ENCODE results near the gene CAPN1. TPM values are rescaled to one million over a fixed set of nuclear protein-coding genes. Genes with fewer than 3 reads are reported as not detected.

The CAPN1 gene
- total and polyA plus RNA-seq, 9 of the 15 experiments (the other 6 are each of a cell fraction or from before 2014, with no cell fraction given), result 3.5 to 199 (median 61.6) TPM

DNA sequence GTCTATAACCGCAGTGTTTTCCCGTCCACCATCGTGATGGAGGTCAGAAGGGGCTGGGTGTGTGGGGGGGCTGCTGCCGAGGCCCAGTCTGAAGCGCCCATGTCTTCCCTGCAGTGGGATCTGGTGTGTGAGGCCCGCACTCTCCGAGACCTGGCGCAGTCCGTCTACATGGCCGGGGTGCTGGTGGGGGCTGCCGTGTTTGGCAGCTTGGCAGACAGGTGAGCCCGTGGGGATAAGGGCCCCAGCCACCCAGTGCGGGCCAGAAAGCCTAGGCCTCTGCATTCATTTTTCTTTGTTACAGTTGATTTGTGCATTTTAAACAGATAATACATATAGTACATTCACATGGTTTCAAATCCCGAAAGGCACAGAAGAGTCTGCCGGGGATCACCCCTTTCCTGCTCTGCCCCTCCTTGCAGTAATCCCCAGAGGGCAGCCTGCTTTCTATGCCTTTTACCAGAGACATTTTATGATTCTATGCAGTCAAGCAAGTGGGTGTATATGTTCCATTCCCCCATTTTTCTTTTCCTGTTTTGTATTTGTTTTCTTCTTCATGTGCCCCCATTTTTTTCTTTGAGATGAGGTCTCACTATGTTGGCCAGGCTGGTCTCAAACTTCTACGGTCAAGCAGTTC lies 32.6 kb downstream of the CAPN1 start:
- no peak overlapping the region for H2AFZ ChIP-seq (ENCODE audit: low read depth, low read length)
- TF ChIP-seq ZNF75A (CRISPR knock-in tag; IDR thresholded peaks at IDR 0.05) (no peak), SIX5 (IDR thresholded peaks at IDR 0.05; ENCODE audit: borderline replicate concordance in 1 of 2, insufficient read depth in 1 of 2, low read depth in 1 of 2, low read length in 2 of 2) (no peak), POLR2G (IDR thresholded peaks at IDR 0.05; ENCODE audit: low read depth, low read length) (peak; percentile 73; the same call in 1 of the 2 replicates)
- TF ChIP-seq, protein P1, sequence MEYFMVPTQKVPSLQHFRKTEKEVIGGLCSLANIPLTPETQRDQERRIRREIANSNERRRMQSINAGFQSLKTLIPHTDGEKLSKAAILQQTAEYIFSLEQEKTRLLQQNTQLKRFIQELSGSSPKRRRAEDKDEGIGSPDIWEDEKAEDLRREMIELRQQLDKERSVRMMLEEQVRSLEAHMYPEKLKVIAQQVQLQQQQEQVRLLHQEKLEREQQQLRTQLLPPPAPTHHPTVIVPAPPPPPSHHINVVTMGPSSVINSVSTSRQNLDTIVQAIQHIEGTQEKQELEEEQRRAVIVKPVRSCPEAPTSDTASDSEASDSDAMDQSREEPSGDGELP (CRISPR knock-in tag; IDR thresholded peaks at IDR 0.05; ENCODE audit: borderline replicate concordance), result 0 out of 2 replicates have a peak, but pooled peaks have one; percentile 6
- H3K4me3 ChIP-seq, result no peak overlapping the region
- peaks cover 14 to 59% of the 10 kb centered on the region in 2 experiments for H3K4me1 ChIP-seq (replicated peaks in 1 of 2; ENCODE audit: control insufficient read depth in 2 of 2, insufficient read depth in 2 of 2, low read length in 2 of 2)
- peak; percentile 56 for FAIRE-seq
- no peaks in the 10 kb centered on the region for H3K27me3 ChIP-seq (ENCODE audit: control insufficient read depth in 2 of 2, insufficient read depth in 2 of 2, low read length in 2 of 2)
- no peak overlapping the region for H3K4me2 ChIP-seq (ENCODE audit: insufficient read depth, low read length)
- CTCF ChIA-PET (ENCODE audit: low intra/inter-chr PET ratio), result no interaction called here
- peak overlapping the region in 1 of 2 experiments; percentile 59; a peak in 2 of 4 replicates for H3K9ac ChIP-seq (ENCODE audit: insufficient read depth in 1 of 2, low read depth in 2 of 2, low read length in 2 of 2)
- no peaks in the 10 kb centered on the region for H4K20me1 ChIP-seq (replicated peaks; ENCODE audit: control insufficient read depth, insufficient read depth, low read length)
- H3K36me3 ChIP-seq (ENCODE audit: control insufficient read depth, insufficient read depth, low read length), result peaks cover 27% of the 10 kb centered on the region; the same call in 1 of the 3 replicates
- intact Hi-C loops (cut with micrococcal nuclease) (no loop called here), in situ Hi-C loops (cut with MboI) (no loop called here)
- no peak for ATAC-seq
- no TSS peak for BruUV-seq (replicated peaks)
- WGBS (ENCODE audit: insufficient coverage, low coverage, missing lambda C conversion rate), result 89% methylated on average over 14 of the region's 16 CpGs
- no peak overlapping the region for H3K27ac ChIP-seq (ENCODE audit: extremely low read depth, low read depth, low read length)
- peaks cover 2% of the 10 kb centered on the region for H3K9me1 ChIP-seq (ENCODE audit: control insufficient read depth, insufficient read depth, low read length)
- H3K79me2 ChIP-seq (ENCODE audit: control insufficient read depth, insufficient read depth, low read length), result no peaks in the 10 kb centered on the region
- H3K9me3 ChIP-seq (replicated peaks; ENCODE audit: control insufficient read depth, insufficient read depth, low read depth, low read length), result no peaks in the 10 kb centered on the region
- peak in 1 of 4 experiments; percentile 7 for DNase-seq (ENCODE audit: extremely low read depth in 1 of 4, low spot score in 3 of 4)
- POLR2A ChIA-PET, result interaction anchor here (1.0 to 2.1 kb wide), 3 partner anchors 11 to 119 kb away, joined by 3 to 10 read pairs (median 4); partner anchors contain the start of gene DPF2

Measured in K562 (cell line).